ENCODE data around the gene ZNF423.

Gene ZNF423

GRCh38 chr16:49460786-49461470 lies 395.0 kb downstream of the ZNF423 start:
- H3K4me3 ChIP-seq (ENCODE audit: low read depth in 1 of 2, low read length in 2 of 2) = no peak overlapping the region; a peak in 1 of 4 replicates
- DNase-seq (peak; percentile 16), ATAC-seq (ENCODE audit: insufficient read depth, low read depth) (no peak)
- peak overlapping the region; percentile 66 for H3K9ac ChIP-seq (ENCODE audit: low read depth, low read length)
- no peaks in the 10 kb centered on the region for H3K79me2 ChIP-seq (ENCODE audit: insufficient read depth, low read length)
- H3K9me3 ChIP-seq (ENCODE audit: insufficient read depth, low read length, severe bottlenecking) = no peaks in the 10 kb centered on the region
- H3K4me1 ChIP-seq (ENCODE audit: insufficient read depth, low read length) = peaks cover 68% of the 10 kb centered on the region
- H3K27ac ChIP-seq (ENCODE audit: low read length) = peak overlapping the region; percentile 96
- no peak for TF ChIP-seq EZH2 (IDR thresholded peaks at IDR 0.05; ENCODE audit: borderline replicate concordance, low read depth, low read length, severe bottlenecking)
- TF ChIP-seq, protein P1, sequence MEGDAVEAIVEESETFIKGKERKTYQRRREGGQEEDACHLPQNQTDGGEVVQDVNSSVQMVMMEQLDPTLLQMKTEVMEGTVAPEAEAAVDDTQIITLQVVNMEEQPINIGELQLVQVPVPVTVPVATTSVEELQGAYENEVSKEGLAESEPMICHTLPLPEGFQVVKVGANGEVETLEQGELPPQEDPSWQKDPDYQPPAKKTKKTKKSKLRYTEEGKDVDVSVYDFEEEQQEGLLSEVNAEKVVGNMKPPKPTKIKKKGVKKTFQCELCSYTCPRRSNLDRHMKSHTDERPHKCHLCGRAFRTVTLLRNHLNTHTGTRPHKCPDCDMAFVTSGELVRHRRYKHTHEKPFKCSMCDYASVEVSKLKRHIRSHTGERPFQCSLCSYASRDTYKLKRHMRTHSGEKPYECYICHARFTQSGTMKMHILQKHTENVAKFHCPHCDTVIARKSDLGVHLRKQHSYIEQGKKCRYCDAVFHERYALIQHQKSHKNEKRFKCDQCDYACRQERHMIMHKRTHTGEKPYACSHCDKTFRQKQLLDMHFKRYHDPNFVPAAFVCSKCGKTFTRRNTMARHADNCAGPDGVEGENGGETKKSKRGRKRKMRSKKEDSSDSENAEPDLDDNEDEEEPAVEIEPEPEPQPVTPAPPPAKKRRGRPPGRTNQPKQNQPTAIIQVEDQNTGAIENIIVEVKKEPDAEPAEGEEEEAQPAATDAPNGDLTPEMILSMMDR (IDR thresholded peaks at IDR 0.05; ENCODE audit: borderline replicate concordance, extremely low read depth, low read length, poor library complexity, severe bottlenecking) = no peak
- H3K4me2 ChIP-seq (ENCODE audit: insufficient read depth, low read length) = peak overlapping the region; percentile 57; the same call in 1 of the 2 replicates
- no peaks in the 10 kb centered on the region for H3K27me3 ChIP-seq (ENCODE audit: insufficient read depth, low read length, poor library complexity)
- H3K36me3 ChIP-seq (ENCODE audit: insufficient read depth, low read length) = no peaks in the 10 kb centered on the region
- H2AFZ ChIP-seq (ENCODE audit: low read depth, low read length) = no peak overlapping the region
- no peaks in the 10 kb centered on the region for H4K20me1 ChIP-seq (ENCODE audit: insufficient read depth, low read length)

- ATAC-seq (ENCODE audit: insufficient read depth, low read depth) = no peak
Observed at GRCh38 chr16:49459953-49460735, 395.8 kb downstream of the ZNF423 start.

DNA sequence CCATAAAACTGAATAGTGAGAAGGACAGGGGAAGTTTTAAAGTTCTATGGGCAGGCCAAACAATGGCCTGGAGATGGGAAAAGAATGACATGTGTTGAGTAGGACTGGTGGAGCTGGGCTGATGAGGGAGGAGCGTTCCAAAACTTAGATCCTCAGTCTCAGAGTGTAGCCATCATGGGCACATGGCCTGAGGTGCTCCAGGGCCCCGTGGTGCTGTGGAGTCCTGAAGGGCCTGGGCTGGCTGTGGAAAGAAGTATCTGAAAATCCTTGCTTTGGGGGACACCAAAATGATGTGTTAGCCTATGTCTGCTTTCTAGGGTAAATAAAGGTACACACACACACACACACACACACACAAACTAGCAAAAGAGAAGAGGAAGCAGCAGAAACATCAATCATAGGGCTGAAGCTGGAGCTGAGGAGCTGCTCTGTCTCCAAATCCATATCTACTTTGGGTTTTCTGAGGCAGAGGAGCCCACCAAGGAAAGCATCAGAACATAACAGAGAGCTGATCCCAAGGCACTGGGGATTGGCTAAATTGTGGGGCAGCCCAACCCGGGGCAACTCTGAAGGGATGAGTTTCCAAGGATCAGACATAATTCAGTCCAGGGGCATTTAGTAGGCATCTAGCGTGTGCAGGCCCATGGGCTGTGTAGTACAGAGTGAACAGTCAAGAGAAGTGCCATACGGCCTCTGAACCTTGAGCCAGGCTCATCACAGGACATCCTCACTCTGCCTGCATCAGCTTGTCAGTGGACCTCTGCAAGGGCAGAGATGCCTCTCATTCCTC lies 397.1 kb downstream of the ZNF423 start:
- no peak overlapping the region for H2AFZ ChIP-seq (ENCODE audit: low read depth, low read length)
- peak overlapping the region; percentile 4 for H3K27ac ChIP-seq (ENCODE audit: low read length)
- H3K4me1 ChIP-seq (ENCODE audit: insufficient read depth, low read length) = peaks cover 60% of the 10 kb centered on the region
- TF ChIP-seq, protein P1 (IDR thresholded peaks at IDR 0.05; ENCODE audit: borderline replicate concordance, extremely low read depth, low read length, poor library complexity, severe bottlenecking) = no peak
- TF ChIP-seq EZH2 (IDR thresholded peaks at IDR 0.05; ENCODE audit: borderline replicate concordance, low read depth, low read length, severe bottlenecking) = no peak
- no peaks in the 10 kb centered on the region for H3K27me3 ChIP-seq (ENCODE audit: insufficient read depth, low read length, poor library complexity)
- no peaks in the 10 kb centered on the region for H3K36me3 ChIP-seq (ENCODE audit: insufficient read depth, low read length)
- no peak overlapping the region for H3K4me2 ChIP-seq (ENCODE audit: insufficient read depth, low read length)
- no peaks in the 10 kb centered on the region for H4K20me1 ChIP-seq (ENCODE audit: insufficient read depth, low read length)
- H3K4me3 ChIP-seq (ENCODE audit: low read depth in 1 of 2, low read length in 2 of 2) = no peak overlapping the region
- no peak overlapping the region for H3K9ac ChIP-seq (ENCODE audit: low read depth, low read length)
- no peaks in the 10 kb centered on the region for H3K9me3 ChIP-seq (ENCODE audit: insufficient read depth, low read length, severe bottlenecking)
- DNase-seq = peak; percentile 5
- ATAC-seq (ENCODE audit: insufficient read depth, low read depth) = no peak
- H3K79me2 ChIP-seq (ENCODE audit: insufficient read depth, low read length) = no peaks in the 10 kb centered on the region

More at GRCh38 chr16:49459953-49460735, 395.8 kb downstream of the ZNF423 start:
- peaks cover 68% of the 10 kb centered on the region for H3K4me1 ChIP-seq (ENCODE audit: insufficient read depth, low read length)
- H3K79me2 ChIP-seq (ENCODE audit: insufficient read depth, low read length) = no peaks in the 10 kb centered on the region
- peak overlapping the region; percentile 96 for H3K27ac ChIP-seq (ENCODE audit: low read length)
- H3K36me3 ChIP-seq (ENCODE audit: insufficient read depth, low read length) = no peaks in the 10 kb centered on the region
- no peaks in the 10 kb centered on the region for H4K20me1 ChIP-seq (ENCODE audit: insufficient read depth, low read length)
- TF ChIP-seq, protein P1 (IDR thresholded peaks at IDR 0.05; ENCODE audit: borderline replicate concordance, extremely low read depth, low read length, poor library complexity, severe bottlenecking) = no peak
- no peak for TF ChIP-seq EZH2 (IDR thresholded peaks at IDR 0.05; ENCODE audit: borderline replicate concordance, low read depth, low read length, severe bottlenecking)
- H3K27me3 ChIP-seq (ENCODE audit: insufficient read depth, low read length, poor library complexity) = no peaks in the 10 kb centered on the region
- DNase-seq = peak; percentile 25
- H3K9me3 ChIP-seq (ENCODE audit: insufficient read depth, low read length, severe bottlenecking) = no peaks in the 10 kb centered on the region
- no peak overlapping the region for H3K4me3 ChIP-seq (ENCODE audit: low read depth in 1 of 2, low read length in 2 of 2)
- H3K4me2 ChIP-seq (ENCODE audit: insufficient read depth, low read length) = peak overlapping the region; percentile 57; the same call in 1 of the 2 replicates
- peak overlapping the region; percentile 66 for H3K9ac ChIP-seq (ENCODE audit: low read depth, low read length)
- H2AFZ ChIP-seq (ENCODE audit: low read depth, low read length) = no peak overlapping the region
